ENCODE data around the gene LGMN.

LGMN gene

DNA sequence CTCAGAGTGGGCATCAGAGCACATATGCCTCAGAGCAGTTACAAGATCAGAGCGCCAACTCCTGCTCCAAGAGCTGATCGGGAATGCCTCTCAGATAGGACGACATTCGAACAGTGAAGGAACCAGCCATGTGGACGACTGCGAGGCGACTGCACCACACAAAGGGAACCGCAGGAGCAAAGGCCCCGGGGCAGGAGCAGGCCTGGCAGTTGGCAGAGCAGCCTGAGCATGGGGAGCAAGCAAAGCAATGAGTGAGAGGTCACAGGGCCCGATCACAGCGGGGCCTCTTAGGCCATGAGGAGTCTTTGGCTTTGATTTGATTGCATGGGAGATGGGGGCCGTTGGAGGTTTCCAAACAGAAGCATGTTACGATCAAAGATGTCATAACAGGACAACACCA, 90.3 kb downstream of the LGMN start:
- H3K27me3 Mint-ChIP-seq = no peaks in the 10 kb centered on the region
- ATAC-seq (replicated peaks) (no peak), DNase-seq (no peak)
- H3K4me3 Mint-ChIP-seq = peak overlapping the region; percentile 70 to 85
- H3K36me3 Mint-ChIP-seq = peaks cover 70 to 97% of the 10 kb centered on the region in 2 donors
- H3K4me1 Mint-ChIP-seq = peaks cover 79 to 94% of the 10 kb centered on the region in 2 donors
- H3K9me3 Mint-ChIP-seq = peaks cover 0 to 2% of the 10 kb centered on the region in 2 donors
- peak overlapping the region; percentile 74 for H3K27ac Mint-ChIP-seq

DNA sequence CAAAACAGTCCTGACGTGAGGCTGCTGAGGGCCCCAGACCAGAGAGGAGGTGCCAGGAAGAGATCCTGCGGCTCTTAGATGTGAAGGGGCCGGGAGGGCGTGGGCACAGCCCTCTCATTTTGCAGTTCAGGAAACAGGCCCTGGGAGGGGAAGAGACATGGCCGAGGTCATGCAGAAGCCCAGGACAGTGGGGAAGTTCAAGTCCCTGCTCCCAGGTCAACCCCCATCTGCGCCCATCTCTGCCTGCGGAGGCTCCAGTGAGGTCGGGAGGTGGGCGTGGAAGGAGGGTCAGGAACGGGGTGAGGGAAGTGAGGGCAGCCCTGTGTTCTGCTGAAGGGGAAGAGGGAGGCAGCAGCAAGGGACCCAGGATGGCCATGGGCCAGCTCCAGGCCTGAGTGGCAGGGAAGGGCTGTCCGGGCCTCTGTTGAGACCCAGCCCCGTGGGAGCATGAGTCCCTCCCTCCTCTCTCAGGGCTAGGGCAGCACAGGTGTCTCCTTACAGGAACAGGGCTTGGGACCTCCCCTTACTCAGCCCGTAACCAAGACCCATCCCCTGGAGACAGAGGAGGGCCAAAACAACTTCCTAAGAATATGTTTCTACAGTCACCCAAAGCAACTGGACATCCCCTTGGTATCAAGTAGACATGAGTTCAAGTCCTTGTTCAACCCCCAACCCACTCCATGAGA, 90.8 kb downstream of the LGMN start:
- Mint-ChIP-seq H3K4me3 (peak overlapping the region; percentile 70 to 85), H3K27me3 (no peaks in the 10 kb centered on the region), H3K36me3 (peaks cover 66 to 93% of the 10 kb centered on the region in 2 donors), H3K27ac (peak overlapping the region; percentile 74), H3K4me1 (peaks cover 75 to 91% of the 10 kb centered on the region in 2 donors), H3K9me3 (peaks cover 0 to 2% of the 10 kb centered on the region in 2 donors)
- DNase-seq (no peak), ATAC-seq (replicated peaks) (peak; percentile 41 to 56)

DNA sequence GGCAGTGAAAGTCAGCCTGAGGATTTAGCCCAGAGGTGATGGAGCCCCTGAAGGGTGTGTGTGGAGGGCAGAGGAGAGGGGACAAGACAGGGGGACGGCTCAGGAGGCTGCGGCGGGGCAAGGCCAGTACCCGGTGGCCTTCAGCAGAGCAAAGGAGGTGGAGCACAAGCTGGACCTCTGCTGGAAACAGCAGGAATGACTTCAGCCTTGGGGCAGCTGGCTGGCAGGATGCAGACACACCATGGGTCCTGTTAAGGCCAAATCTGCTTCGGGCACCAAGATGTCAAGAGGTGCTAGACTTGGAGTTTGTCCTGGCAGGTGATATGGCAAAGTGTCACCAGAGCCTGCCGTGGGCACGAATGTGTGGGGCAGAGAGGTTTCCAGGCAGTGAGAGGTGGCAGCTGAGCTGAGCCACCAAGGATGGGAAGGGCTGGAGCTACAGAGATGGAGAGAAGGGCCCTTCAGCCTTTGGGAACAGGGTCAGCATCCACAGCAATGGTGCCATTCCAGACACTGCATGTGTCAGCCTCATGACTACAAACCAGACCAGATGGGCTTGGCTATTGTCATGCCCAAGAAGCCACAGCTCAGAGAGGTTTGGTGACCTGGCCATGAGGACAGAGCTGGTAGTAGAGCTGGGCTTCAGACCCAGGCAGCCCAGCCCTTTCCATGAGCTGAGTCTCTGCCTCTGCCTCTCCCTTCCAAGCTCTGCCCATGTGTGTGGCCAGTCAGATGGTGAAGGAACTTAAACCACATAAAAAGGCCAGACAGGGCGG, 91.9 kb downstream of the LGMN start:
- Mint-ChIP-seq H3K36me3 (peaks cover 58 to 87% of the 10 kb centered on the region in 2 donors), H3K27me3 (no peaks in the 10 kb centered on the region), H3K4me1 (peaks cover 64 to 90% of the 10 kb centered on the region in 2 donors), H3K27ac (peak overlapping the region; percentile 74), H3K4me3 (peak overlapping the region; percentile 70 to 85), H3K9me3 (peaks cover 0 to under 1% of the 10 kb centered on the region in 2 donors)
- DNase-seq (no peak), ATAC-seq (replicated peaks) (no peak)

DNA sequence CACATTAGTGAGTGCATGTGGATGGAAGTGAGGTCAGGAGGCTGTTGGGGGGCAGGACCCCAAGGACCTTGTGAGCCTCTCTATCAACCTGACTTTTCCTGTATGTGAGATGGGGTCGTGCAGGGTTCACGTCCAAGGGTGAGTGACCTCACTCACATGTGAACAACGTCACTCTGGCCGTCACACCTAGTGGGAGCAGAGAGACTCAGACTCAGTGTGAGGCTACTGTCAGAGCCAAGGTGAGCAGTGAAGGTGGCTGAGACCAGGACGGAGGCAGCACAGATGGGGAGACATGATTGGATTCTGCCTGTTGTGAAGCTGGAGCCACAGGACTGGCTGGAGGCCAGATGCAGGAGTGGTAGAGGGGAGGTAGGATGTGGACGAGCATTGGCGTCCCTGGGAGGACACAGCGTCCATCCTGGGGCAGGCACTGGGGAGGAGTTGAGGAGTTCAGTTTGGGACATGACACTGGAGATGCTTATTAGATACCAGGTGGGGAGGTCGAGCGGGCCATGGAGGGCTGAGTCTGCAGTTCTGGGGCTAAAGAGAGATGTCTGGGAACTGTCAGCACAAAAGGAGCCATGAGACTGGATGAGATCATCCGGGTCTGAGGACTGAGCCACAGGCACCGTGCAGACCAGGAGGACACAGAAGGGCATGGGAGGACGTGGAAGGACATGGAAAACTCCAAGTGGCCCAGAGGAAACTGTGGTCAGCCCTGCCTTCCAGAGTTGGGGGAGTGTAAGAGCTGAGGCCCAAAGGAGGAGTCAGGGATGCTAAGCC, 92.8 kb downstream of the LGMN start:
- ATAC-seq (replicated peaks) (no peak), DNase-seq (no peak)
- Mint-ChIP-seq H3K36me3 (peaks cover 53 to 78% of the 10 kb centered on the region in 2 donors), H3K4me3 (peak overlapping the region; percentile 70 to 85), H3K9me3 (no peaks in the 10 kb centered on the region), H3K27ac (peak overlapping the region; percentile 74), H3K4me1 (peaks cover 62 to 92% of the 10 kb centered on the region in 2 donors), H3K27me3 (no peaks in the 10 kb centered on the region)

GRCh38 chr14:92654239-92654901, 94.1 kb downstream of the LGMN start:
- H3K4me1 Mint-ChIP-seq = peaks cover 62 to 92% of the 10 kb centered on the region in 2 donors
- ATAC-seq (replicated peaks) = no peak

More at GRCh38 chr14:92654239-92654901, 94.1 kb downstream of the LGMN start:
- peak overlapping the region; percentile 99 for H3K4me3 Mint-ChIP-seq
- H3K9me3 Mint-ChIP-seq = no peaks in the 10 kb centered on the region
- H3K36me3 Mint-ChIP-seq = peaks cover 47 to 66% of the 10 kb centered on the region in 2 donors
- H3K27me3 Mint-ChIP-seq = no peaks in the 10 kb centered on the region
- peak overlapping the region; percentile 98 for H3K27ac Mint-ChIP-seq
- no peak for DNase-seq

All from stimulated activated naive B cell treated with anti-CD40 and anti-IgM and Interleukin-4, amounts not matched to agents 10 μg/mL and 1 μg/mL and 100 μg/mL, for 72 hours (primary cell).